Kidney (tissue), 14 donors: ENCODE results near the gene DIAPH3. TPM values are rescaled to one million over a fixed set of nuclear protein-coding genes. Genes with fewer than 3 reads are reported as not detected.

Experiments
- DNase-seq, 5 donors: peaks; one replicate each; pipeline ENCODE4 v3.0.0-alpha.2; 2013 to 2020
- FAIRE-seq: peaks from 2 replicates; lab custom pipeline; 2012; peaks lifted over from hg19 to GRCh38; lab: Jason Lieb, UNC
- H3K27ac ChIP-seq, 2 donors: one replicate each; pipeline ENCODE4 v1.7.0; 2013; ENCODE audit warnings: low read depth in 2 of 2, low read length in 2 of 2, inconsistent platforms in 1 of 2
- H3K27me3 ChIP-seq: one replicate; pipeline ENCODE4 v1.7.1; 2013; ENCODE audit warnings: low read length, inconsistent platforms; ENCODE audit not compliant: control insufficient read depth, insufficient read depth
- H3K36me3 ChIP-seq, 3 donors: one replicate each; pipeline versions ENCODE4 v1.7.0 to v1.7.1; 2013; ENCODE audit warnings: low read length in 3 of 3, control low read depth in 1 of 3, inconsistent platforms in 1 of 3; ENCODE audit not compliant: insufficient read depth in 3 of 3, control insufficient read depth in 2 of 3
- H3K4me1 ChIP-seq, 3 donors: one replicate each; pipeline versions ENCODE4 v1.7.0 to v1.7.1; 2013; ENCODE audit warnings: low read length in 3 of 3, inconsistent platforms in 1 of 3, low read depth in 1 of 3; ENCODE audit not compliant: control insufficient read depth in 2 of 3, insufficient read depth in 2 of 3
- H3K4me3 ChIP-seq, 3 donors: one replicate each; pipeline versions ENCODE4 v1.7.0 to v1.8.1; 2013; ENCODE audit warnings: low read length in 3 of 3, control low read depth in 1 of 3, inconsistent platforms in 1 of 3
- H3K9ac ChIP-seq, 3 donors: one replicate each; pipeline versions ENCODE4 v1.7.0 to v1.7.1; 2013; ENCODE audit warnings: low read length in 3 of 3, control low read depth in 1 of 3, inconsistent platforms in 1 of 3
- H3K9me3 ChIP-seq, 3 donors: one replicate each; pipeline versions ENCODE4 v1.7.0 to v1.7.1; 2013; ENCODE audit warnings: low read length in 3 of 3, control low read depth in 1 of 3, inconsistent platforms in 1 of 3; ENCODE audit not compliant: control insufficient read depth in 2 of 3, insufficient read depth in 1 of 3
- CTCF ChIP-seq: IDR thresholded peaks from 3 replicates; pipeline ENCODE4 v1.5.1; 2012; ENCODE audit warnings: mild to moderate bottlenecking, moderate library complexity, borderline replicate concordance; ENCODE audit not compliant: insufficient read depth; ENCODE audit errors: extremely low read depth
- intact Hi-C: fragments of 100-400 bp; cut with DNase I; formaldehyde crosslinking; loops from one replicate; pipeline ENCODE4 v1.11.1; 2022
- polyA plus RNA-seq: library from polyadenylated mRNA; stranded (reverse); fragments of 350-450 nt; fragmentation: Illumina TruSeq; extraction: RNeasy Lipid Tissue Mini Kit (QIAGEN cat#74804); gene quantifications from one replicate; pipeline ENCODE4 v1.2.3, GENCODE V29; 2014; ENCODE audit warnings: low read depth, low replicate concordance; ENCODE audit not compliant: insufficient read depth
- total RNA-seq: library from RNA; stranded (reverse); fragmentation: NEBNext Ultra II Directional; extraction: Animal tissue kit (Norgen Biotek cat#: 25700); gene quantifications from one replicate; pipeline ENCODE4 v1.2.1, GENCODE V29; 2021
- donor health status: control.
- donor health status: control.
- donor health status: control.
- donor health status: control.
- donor health status: control.
- donor health status: DM: yes; HTN: yes; CAD: no.
- donor health status: Normal renal cell carcinoma (clear cell type).

Gene DIAPH3
- total and polyA plus RNA-seq, 2 donors from 2014 or later = 2.0 to 2.7 TPM

GRCh38 chr13:59658738-59659330 is 504.9 kb downstream of the DIAPH3 start:
- intact Hi-C loops = no loop called here
- FAIRE-seq = no peak
- no peaks in the 10 kb centered on the region for H3K9me3 ChIP-seq
- no peaks in the 10 kb centered on the region for H3K4me1 ChIP-seq
- DNase-seq = no peak
- no peaks in the 10 kb centered on the region for H3K36me3 ChIP-seq
- H3K27ac ChIP-seq = no peak overlapping the region
- H3K4me3 ChIP-seq = no peak overlapping the region
- no peak overlapping the region for H3K9ac ChIP-seq
- TF ChIP-seq CTCF = no peak
- no peaks in the 10 kb centered on the region for H3K27me3 ChIP-seq

- Histone ChIP-seq H3K4me3 (no peak overlapping the region), H3K9me3 (no peaks in the 10 kb centered on the region), H3K27ac (no peak overlapping the region), H3K4me1 (no peaks in the 10 kb centered on the region), H3K36me3 (no peaks in the 10 kb centered on the region), H3K27me3 (no peaks in the 10 kb centered on the region), H3K9ac (no peak overlapping the region)
- intact Hi-C loops = no loop called here
- FAIRE-seq (no peak), DNase-seq (no peak)
- no peak for TF ChIP-seq CTCF
Measured at GRCh38 chr13:59658027-59658737, 505.5 kb downstream of the DIAPH3 start.

GRCh38 chr13:59653916-59654315 is 509.8 kb downstream of the DIAPH3 start:
- Histone ChIP-seq H3K9ac (no peak overlapping the region), H3K4me3 (no peak overlapping the region), H3K4me1 (no peaks in the 10 kb centered on the region), H3K27ac (no peak overlapping the region), H3K36me3 (no peaks in the 10 kb centered on the region), H3K27me3 (no peaks in the 10 kb centered on the region), H3K9me3 (no peaks in the 10 kb centered on the region)
- no peak for FAIRE-seq
- intact Hi-C loops = no loop called here
- TF ChIP-seq CTCF = no peak
- DNase-seq = no peak

- no peak overlapping the region for H3K9ac ChIP-seq
- H3K4me1 ChIP-seq = no peaks in the 10 kb centered on the region
- intact Hi-C loops = no loop called here
- DNase-seq (no peak), FAIRE-seq (no peak)
- H3K9me3 ChIP-seq = no peaks in the 10 kb centered on the region
- no peaks in the 10 kb centered on the region for H3K36me3 ChIP-seq
- H3K27ac ChIP-seq = no peak overlapping the region
- no peak overlapping the region for H3K4me3 ChIP-seq
- no peak for TF ChIP-seq CTCF
- no peaks in the 10 kb centered on the region for H3K27me3 ChIP-seq
Measured at GRCh38 chr13:59651479-59651878, 512.2 kb downstream of the DIAPH3 start.
